Measurements from ENCODE around the gene ASIC4.

- TF ChIP-seq TCF12 (IDR thresholded peaks at IDR 0.05; ENCODE audit: low read depth) (no peak), YY1 (IDR thresholded peaks at IDR 0.05; ENCODE audit: low read depth) (no peak), REST (IDR thresholded peaks at IDR 0.05; ENCODE audit: low read depth) (no peak), CREB1 (IDR thresholded peaks at IDR 0.05; ENCODE audit: low read depth) (no peak), CEBPB (IDR thresholded peaks at IDR 0.05) (no peak), TAF1 (IDR thresholded peaks at IDR 0.05; ENCODE audit: low read depth) (no peak), USF1 (IDR thresholded peaks at IDR 0.05) (no peak), ZBTB7A (IDR thresholded peaks at IDR 0.05; ENCODE audit: low read depth) (no peak), MAX (IDR thresholded peaks at IDR 0.05) (no peak), TEAD4 (IDR thresholded peaks at IDR 0.05) (no peak), NFIC (IDR thresholded peaks at IDR 0.05) (no peak), RAD21 (IDR thresholded peaks at IDR 0.05; ENCODE audit: low read depth) (no peak), EP300 (IDR thresholded peaks at IDR 0.05; ENCODE audit: borderline replicate concordance) (no peak), EGR1 (IDR thresholded peaks at IDR 0.05) (no peak)
Measured at GRCh38 chr2:219573166-219573565, 58.9 kb downstream of the ASIC4 start.
